ENCODE results near the gene DBT. TPM values are rescaled to one million over a fixed set of nuclear protein-coding genes. Genes with fewer than 3 reads are reported as not detected.
A peak's percentile ranks its signal among the peaks of the same experiment; 100 is the strongest.
"Not testable (repeated sequence)": the region's sequence is repeated elsewhere in the genome, so short reads cannot be mapped to it uniquely, and the experiment has no call there.

Gene DBT
- polyA plus RNA-seq: 10 to 100 TPM in 1 of 4 donors, 1 to 10 TPM in 3; 1.1 to 12.2 (median 3.6) TPM
- long read RNA-seq, donor 1: 0 reads
- long read RNA-seq, donor 2, full-length matches to known transcripts: 2 of 2 reads
- long read RNA-seq, donor 2, partial matches to known transcripts: 0 of 2 reads
- long read RNA-seq, donor 2, other reads (novel, unspliced or antisense): 0 of 2 reads
- long read RNA-seq, donor 3, full-length matches to known transcripts: 2 of 2 reads
- long read RNA-seq, donor 3, partial matches to known transcripts: 0 of 2 reads
- long read RNA-seq, donor 3, other reads (novel, unspliced or antisense): 0 of 2 reads
- long read RNA-seq, donor 4: 0 reads
- long read RNA-seq, donor 5, full-length matches to known transcripts: 1 of 1 reads
- long read RNA-seq, donor 5, partial matches to known transcripts: 0 of 1 reads
- long read RNA-seq, donor 5, other reads (novel, unspliced or antisense): 0 of 1 reads
- long read RNA-seq, donor 6, full-length matches to known transcripts: 1 of 1 reads
- long read RNA-seq, donor 6, partial matches to known transcripts: 0 of 1 reads
- long read RNA-seq, donor 6, other reads (novel, unspliced or antisense): 0 of 1 reads
- long read RNA-seq, donor 7: 0 reads
- long read RNA-seq, donor 8: 0 reads
- long read RNA-seq, donor 9, full-length matches to known transcripts: 1 of 1 reads
- long read RNA-seq, donor 9, partial matches to known transcripts: 0 of 1 reads
- long read RNA-seq, donor 9, other reads (novel, unspliced or antisense): 0 of 1 reads
- long read RNA-seq, donor 10, full-length matches to known transcripts: 10 of 10 reads
- long read RNA-seq, donor 10, partial matches to known transcripts: 0 of 10 reads
- long read RNA-seq, donor 10, other reads (novel, unspliced or antisense): 0 of 10 reads

DNA sequence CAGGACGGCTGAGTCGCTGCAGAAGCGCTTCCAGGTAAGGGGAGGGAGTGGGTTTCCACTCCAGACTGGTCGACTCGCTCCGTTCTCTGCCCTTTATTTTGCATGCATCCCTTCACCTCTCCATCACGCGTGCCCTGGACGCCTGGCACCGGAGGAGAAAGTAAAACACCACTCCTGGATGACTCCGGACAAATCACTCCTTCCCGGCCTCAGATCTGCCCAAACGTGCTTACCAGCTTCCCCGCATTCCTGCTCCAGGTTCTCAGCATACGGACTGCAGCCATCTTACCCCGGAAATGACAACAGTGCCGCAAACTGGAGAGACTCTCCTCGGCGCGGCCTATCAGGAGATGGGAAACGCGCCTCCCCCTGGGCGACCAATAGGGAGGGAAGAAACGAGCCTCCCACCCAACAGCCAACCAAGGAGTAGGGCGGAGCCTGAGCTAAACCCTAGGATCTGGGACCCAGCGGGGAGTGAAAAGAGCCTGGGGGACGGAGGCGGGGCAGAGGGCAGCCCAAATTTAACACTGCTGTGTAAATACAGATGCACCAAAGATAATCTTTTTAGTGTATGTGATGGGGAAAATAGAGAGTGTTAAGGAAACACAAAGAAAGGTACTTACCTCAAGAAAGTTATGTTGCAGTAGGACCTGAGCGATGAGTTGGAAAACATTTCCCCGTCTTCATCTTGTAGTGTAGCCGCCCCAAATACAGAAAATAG, at the start of gene DBT:
TSS of gene DBT (minus strand) at position 298 of the 721 bp plus-strand sequence. CDS start at position 284, 14 bp downstream.
- H3K9me3 ChIP-seq (ENCODE audit: control insufficient read depth in 2 of 2, insufficient read depth in 1 of 2, low read depth in 1 of 2, low read length in 1 of 2): no peaks in the 10 kb centered on the region
- no peak for FAIRE-seq
- 1 to 2% (median 1%) methylated on average over 31 of the region's 31 CpGs for WGBS, 3 donors
- peaks cover 0 to 4% (median 0%) of the 10 kb centered on the region in 3 donors for H3K27me3 ChIP-seq (ENCODE audit: control insufficient read depth in 3 of 3, insufficient read depth in 3 of 3, low read length in 3 of 3)
- peak; percentile 95 to 97 for DNase-seq
- H3K4me1 ChIP-seq (ENCODE audit: control insufficient read depth in 3 of 3, insufficient read depth in 2 of 3, low read depth in 1 of 3, low read length in 2 of 3): peaks cover 0 to 4% (median 0%) of the 10 kb centered on the region in 3 donors
- H3K36me3 ChIP-seq (ENCODE audit: control insufficient read depth in 3 of 3, insufficient read depth in 2 of 3, low read depth in 1 of 3, low read length in 3 of 3): no peaks in the 10 kb centered on the region
- peak within 1 kb of the TSS; percentile 59 to 80 (median 61) for H3K4me3 ChIP-seq (ENCODE audit: low read depth in 1 of 3, low read length in 3 of 3)
- peak within 1 kb of the TSS in 2 of 3 donors; percentile 78 to 90 for H3K27ac ChIP-seq (ENCODE audit: low read depth in 1 of 3, low read length in 2 of 3)

DNA sequence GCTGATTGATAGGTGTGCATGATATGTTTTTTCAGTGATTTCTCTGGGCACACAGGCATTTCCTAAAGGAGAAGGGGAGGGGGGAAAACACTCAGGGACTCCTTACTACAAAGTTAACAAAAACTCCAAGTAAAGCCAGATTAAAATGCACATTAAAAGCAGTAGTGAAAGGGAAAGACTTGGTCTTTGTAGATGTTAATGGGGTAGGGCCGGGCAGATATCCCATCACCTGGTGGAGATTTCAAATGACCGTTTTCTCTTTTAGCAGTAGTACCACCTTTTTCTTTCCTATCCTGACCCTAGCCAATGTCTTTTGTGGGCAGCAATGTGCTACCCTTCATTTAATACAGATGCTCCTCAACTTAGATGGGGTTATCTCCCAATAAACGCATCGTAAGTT, 48.9 kb upstream of the DBT start:
- FAIRE-seq (no peak), DNase-seq (no peak)
- H3K4me3 ChIP-seq (ENCODE audit: low read depth in 1 of 3, low read length in 3 of 3): no peak overlapping the region
- WGBS, 3 donors: 89 to 94% (median 92%) methylated on average over 4 of the region's 4 CpGs
- H3K36me3 ChIP-seq (ENCODE audit: control insufficient read depth in 3 of 3, insufficient read depth in 2 of 3, low read depth in 1 of 3, low read length in 3 of 3): peaks cover 0 to 2% (median 0%) of the 10 kb centered on the region in 3 donors
- H3K9me3 ChIP-seq (ENCODE audit: control insufficient read depth in 2 of 2, insufficient read depth in 1 of 2, low read depth in 1 of 2, low read length in 1 of 2): no peaks in the 10 kb centered on the region
- H3K4me1 ChIP-seq (ENCODE audit: control insufficient read depth in 3 of 3, insufficient read depth in 2 of 3, low read depth in 1 of 3, low read length in 2 of 3): no peaks in the 10 kb centered on the region
- H3K27me3 ChIP-seq (ENCODE audit: control insufficient read depth in 3 of 3, insufficient read depth in 3 of 3, low read length in 3 of 3): no peaks in the 10 kb centered on the region
- no peak overlapping the region for H3K27ac ChIP-seq (ENCODE audit: low read depth in 1 of 3, low read length in 2 of 3)

DNA sequence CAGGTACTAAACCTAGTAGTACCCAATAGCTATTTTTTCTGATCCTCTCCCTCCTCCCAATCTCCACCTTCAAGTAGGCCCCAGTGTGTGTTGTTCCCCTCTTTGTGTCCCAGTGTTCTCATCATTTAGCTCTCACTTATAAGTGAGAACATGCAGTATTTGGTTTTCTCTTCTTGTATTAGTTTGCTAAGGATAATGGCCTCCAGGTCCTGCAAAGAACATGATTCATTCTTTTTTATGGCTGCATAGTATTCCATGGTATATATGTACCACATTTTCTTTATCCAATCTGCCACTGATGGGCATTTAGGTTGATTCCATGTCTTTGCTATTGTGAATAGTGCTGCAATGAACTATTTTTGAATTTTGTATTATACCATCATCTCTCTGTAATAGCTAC, 47.4 kb upstream of the DBT start:
- not testable (repeated sequence) for H3K9me3 ChIP-seq (ENCODE audit: control insufficient read depth in 2 of 2, insufficient read depth in 1 of 2, low read depth in 1 of 2, low read length in 1 of 2); DNase-seq; H3K4me1 ChIP-seq (ENCODE audit: control insufficient read depth in 3 of 3, insufficient read depth in 2 of 3, low read depth in 1 of 3, low read length in 2 of 3); H3K36me3 ChIP-seq (ENCODE audit: control insufficient read depth in 3 of 3, insufficient read depth in 2 of 3, low read depth in 1 of 3, low read length in 3 of 3); H3K4me3 ChIP-seq (ENCODE audit: low read depth in 1 of 3, low read length in 3 of 3); H3K27me3 ChIP-seq (ENCODE audit: control insufficient read depth in 3 of 3, insufficient read depth in 3 of 3, low read length in 3 of 3); FAIRE-seq; H3K27ac ChIP-seq (ENCODE audit: low read depth in 1 of 3, low read length in 2 of 3)

DNA sequence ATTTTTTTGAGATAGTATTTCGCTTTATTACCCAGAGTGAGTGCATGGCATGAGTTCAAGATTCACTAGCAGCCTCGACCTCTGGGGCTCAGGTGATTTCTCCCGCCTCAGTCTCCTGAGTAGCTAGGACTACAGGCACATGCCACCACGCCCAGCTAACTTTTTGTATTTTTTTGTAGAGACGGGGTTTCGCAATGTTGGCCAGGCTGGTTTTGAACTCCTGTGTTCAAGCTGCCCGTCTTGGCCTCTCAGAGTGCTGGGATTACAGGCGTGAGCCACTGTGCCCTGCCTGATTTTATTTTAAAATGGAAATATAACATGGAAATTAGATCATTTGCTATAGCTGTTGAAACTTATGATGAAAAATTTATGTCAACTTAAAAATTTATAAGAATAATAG, 46.5 kb upstream of the DBT start:
- H3K9me3 ChIP-seq (ENCODE audit: control insufficient read depth in 2 of 2, insufficient read depth in 1 of 2, low read depth in 1 of 2, low read length in 1 of 2): no peaks in the 10 kb centered on the region
- H3K4me3 ChIP-seq (ENCODE audit: low read depth in 1 of 3, low read length in 3 of 3): no peak overlapping the region
- H3K4me1 ChIP-seq (ENCODE audit: control insufficient read depth in 3 of 3, insufficient read depth in 2 of 3, low read depth in 1 of 3, low read length in 2 of 3): no peaks in the 10 kb centered on the region
- DNase-seq (no peak), FAIRE-seq (no peak)
- 81 to 92% (median 84%) methylated on average over 8 of the region's 8 CpGs for WGBS, 3 donors
- H3K27ac ChIP-seq (ENCODE audit: low read depth in 1 of 3, low read length in 2 of 3): no peak overlapping the region
- H3K27me3 ChIP-seq (ENCODE audit: control insufficient read depth in 3 of 3, insufficient read depth in 3 of 3, low read length in 3 of 3): no peaks in the 10 kb centered on the region
- peaks cover 3 to 10% (median 4%) of the 10 kb centered on the region in 3 donors for H3K36me3 ChIP-seq (ENCODE audit: control insufficient read depth in 3 of 3, insufficient read depth in 2 of 3, low read depth in 1 of 3, low read length in 3 of 3)

DNA sequence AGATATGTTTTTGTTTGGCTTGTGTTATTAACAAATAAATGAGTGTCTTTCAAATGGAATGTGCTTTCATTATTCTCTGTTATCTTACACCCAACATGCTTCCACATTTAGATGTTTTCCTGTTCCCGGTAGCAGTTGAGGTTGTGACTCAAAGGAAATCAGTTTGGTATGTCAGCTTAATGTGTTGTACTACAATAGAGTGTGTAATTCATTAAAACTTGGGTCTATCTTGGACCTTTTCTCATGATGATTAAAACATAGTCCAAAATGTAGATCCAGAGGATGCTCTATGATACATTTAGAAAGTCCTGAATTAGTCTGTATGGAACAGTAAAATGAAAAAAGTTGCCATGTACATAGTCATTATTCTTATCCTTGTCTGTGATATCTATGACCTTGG, 43.1 kb upstream of the DBT start:
- no peak for DNase-seq
- H3K4me1 ChIP-seq (ENCODE audit: control insufficient read depth in 3 of 3, insufficient read depth in 2 of 3, low read depth in 1 of 3, low read length in 2 of 3): no peaks in the 10 kb centered on the region
- WGBS, 3 donors: 43 to 82% (median 62%) methylated on average over 1 of the region's 1 CpG
- H3K4me3 ChIP-seq (ENCODE audit: low read depth in 1 of 3, low read length in 3 of 3): no peak overlapping the region
- H3K36me3 ChIP-seq (ENCODE audit: control insufficient read depth in 3 of 3, insufficient read depth in 2 of 3, low read depth in 1 of 3, low read length in 3 of 3): peaks cover 3 to 29% (median 9%) of the 10 kb centered on the region in 3 donors
- no peak overlapping the region for H3K27ac ChIP-seq (ENCODE audit: low read depth in 1 of 3, low read length in 2 of 3)
- H3K27me3 ChIP-seq (ENCODE audit: control insufficient read depth in 3 of 3, insufficient read depth in 3 of 3, low read length in 3 of 3): no peaks in the 10 kb centered on the region
- FAIRE-seq: no peak
- no peaks in the 10 kb centered on the region for H3K9me3 ChIP-seq (ENCODE audit: control insufficient read depth in 2 of 2, insufficient read depth in 1 of 2, low read depth in 1 of 2, low read length in 1 of 2)

DNA sequence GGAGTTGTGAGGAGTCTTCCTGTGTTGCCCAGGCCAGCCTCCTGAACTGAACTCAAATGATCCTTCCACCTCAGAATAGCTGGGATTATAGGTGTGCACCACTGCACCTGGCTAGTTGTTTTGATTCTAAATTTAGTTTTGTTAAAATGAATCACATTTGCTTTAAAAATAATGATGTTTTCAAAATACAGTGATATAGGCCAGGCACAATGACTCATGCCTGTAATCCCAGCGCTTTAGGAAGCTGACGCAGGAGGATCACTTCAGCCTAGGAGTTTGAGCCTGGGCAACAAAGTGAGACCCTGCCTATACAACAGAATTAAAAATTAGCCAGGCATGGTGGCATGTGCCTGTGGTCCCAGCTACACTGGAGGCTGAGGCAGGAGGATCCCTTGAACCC, 40.7 kb upstream of the DBT start:
- no peaks in the 10 kb centered on the region for H3K4me1 ChIP-seq (ENCODE audit: control insufficient read depth in 3 of 3, insufficient read depth in 2 of 3, low read depth in 1 of 3, low read length in 2 of 3)
- WGBS, 3 donors: 93 to 98% (median 98%) methylated on average over 2 of the region's 2 CpGs
- H3K4me3 ChIP-seq (ENCODE audit: low read depth in 1 of 3, low read length in 3 of 3): no peak overlapping the region
- FAIRE-seq (no peak), DNase-seq (no peak)
- H3K9me3 ChIP-seq (ENCODE audit: control insufficient read depth in 2 of 2, insufficient read depth in 1 of 2, low read depth in 1 of 2, low read length in 1 of 2): no peaks in the 10 kb centered on the region
- no peaks in the 10 kb centered on the region for H3K27me3 ChIP-seq (ENCODE audit: control insufficient read depth in 3 of 3, insufficient read depth in 3 of 3, low read length in 3 of 3)
- peaks cover 8 to 37% (median 11%) of the 10 kb centered on the region in 3 donors for H3K36me3 ChIP-seq (ENCODE audit: control insufficient read depth in 3 of 3, insufficient read depth in 2 of 3, low read depth in 1 of 3, low read length in 3 of 3)
- H3K27ac ChIP-seq (ENCODE audit: low read depth in 1 of 3, low read length in 2 of 3): no peak overlapping the region

DNA sequence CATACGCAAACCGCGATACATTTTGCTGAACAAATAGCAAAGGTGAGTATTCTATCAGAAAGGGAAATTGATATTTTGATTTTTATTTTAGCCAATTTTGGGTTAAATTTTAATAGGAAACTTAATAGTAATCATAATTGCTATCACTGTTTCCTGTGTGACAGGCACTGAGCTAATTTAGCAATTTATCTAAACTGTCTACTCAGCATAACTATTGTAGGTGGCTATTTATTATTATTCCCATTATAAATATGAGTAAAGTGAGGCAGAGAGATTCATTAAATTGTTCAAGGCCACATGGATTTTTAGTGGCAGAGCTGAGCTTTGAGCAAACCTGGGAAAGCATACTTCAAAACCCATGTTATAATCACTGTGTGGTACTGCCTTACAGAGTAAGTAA, 37.5 kb upstream of the DBT start:
- FAIRE-seq: no peak
- 98% methylated on average over 3 of the region's 3 CpGs for WGBS, 3 donors
- no peaks in the 10 kb centered on the region for H3K9me3 ChIP-seq (ENCODE audit: control insufficient read depth in 2 of 2, insufficient read depth in 1 of 2, low read depth in 1 of 2, low read length in 1 of 2)
- no peaks in the 10 kb centered on the region for H3K4me1 ChIP-seq (ENCODE audit: control insufficient read depth in 3 of 3, insufficient read depth in 2 of 3, low read depth in 1 of 3, low read length in 2 of 3)
- peaks cover 5 to 46% (median 18%) of the 10 kb centered on the region in 3 donors for H3K36me3 ChIP-seq (ENCODE audit: control insufficient read depth in 3 of 3, insufficient read depth in 2 of 3, low read depth in 1 of 3, low read length in 3 of 3)
- H3K4me3 ChIP-seq (ENCODE audit: low read depth in 1 of 3, low read length in 3 of 3): no peak overlapping the region
- H3K27ac ChIP-seq (ENCODE audit: low read depth in 1 of 3, low read length in 2 of 3): no peak overlapping the region
- H3K27me3 ChIP-seq (ENCODE audit: control insufficient read depth in 3 of 3, insufficient read depth in 3 of 3, low read length in 3 of 3): no peaks in the 10 kb centered on the region
- no peak for DNase-seq

DNA sequence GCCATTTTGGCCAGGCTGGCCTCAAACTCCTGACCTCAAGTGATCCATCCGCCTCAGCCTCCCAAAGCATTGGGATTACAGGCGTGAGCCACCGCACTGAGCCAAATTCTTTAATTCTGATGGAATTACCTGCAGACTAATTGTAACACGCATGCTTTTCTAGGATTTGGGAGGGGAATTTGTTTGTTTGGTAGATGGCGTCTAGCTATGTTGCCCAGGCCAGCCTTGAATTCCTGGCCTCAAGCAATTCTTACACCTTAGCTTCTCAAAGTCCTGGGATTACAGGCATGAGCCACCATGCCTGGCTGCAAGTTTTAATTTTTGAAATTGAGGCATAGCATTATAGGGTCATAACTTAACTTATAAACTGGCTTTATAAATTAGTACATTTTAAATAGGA, 35.0 kb upstream of the DBT start:
- Histone ChIP-seq H3K4me1 (ENCODE audit: control insufficient read depth in 3 of 3, insufficient read depth in 2 of 3, low read depth in 1 of 3, low read length in 2 of 3) (no peaks in the 10 kb centered on the region), H3K27ac (ENCODE audit: low read depth in 1 of 3, low read length in 2 of 3) (no peak overlapping the region), H3K27me3 (ENCODE audit: control insufficient read depth in 3 of 3, insufficient read depth in 3 of 3, low read length in 3 of 3) (no peaks in the 10 kb centered on the region), H3K9me3 (ENCODE audit: control insufficient read depth in 2 of 2, insufficient read depth in 1 of 2, low read depth in 1 of 2, low read length in 1 of 2) (no peaks in the 10 kb centered on the region), H3K36me3 (ENCODE audit: control insufficient read depth in 3 of 3, insufficient read depth in 2 of 3, low read depth in 1 of 3, low read length in 3 of 3) (peaks cover 9 to 44% (median 22%) of the 10 kb centered on the region in 3 donors), H3K4me3 (ENCODE audit: low read depth in 1 of 3, low read length in 3 of 3) (no peak overlapping the region)
- FAIRE-seq (no peak), DNase-seq (no peak)
- WGBS, 3 donors: 95 to 97% (median 97%) methylated on average over 5 of the region's 5 CpGs
